ENCODE data around the gene RNF223. TPM values are rescaled to one million over a fixed set of nuclear protein-coding genes. Genes with fewer than 3 reads are reported as not detected.

Gene RNF223
- total RNA-seq (2014; rRNA removed; shearing (Covaris generic); ENCODE audit: low replicate concordance) = not detected in 2 replicates

DNA sequence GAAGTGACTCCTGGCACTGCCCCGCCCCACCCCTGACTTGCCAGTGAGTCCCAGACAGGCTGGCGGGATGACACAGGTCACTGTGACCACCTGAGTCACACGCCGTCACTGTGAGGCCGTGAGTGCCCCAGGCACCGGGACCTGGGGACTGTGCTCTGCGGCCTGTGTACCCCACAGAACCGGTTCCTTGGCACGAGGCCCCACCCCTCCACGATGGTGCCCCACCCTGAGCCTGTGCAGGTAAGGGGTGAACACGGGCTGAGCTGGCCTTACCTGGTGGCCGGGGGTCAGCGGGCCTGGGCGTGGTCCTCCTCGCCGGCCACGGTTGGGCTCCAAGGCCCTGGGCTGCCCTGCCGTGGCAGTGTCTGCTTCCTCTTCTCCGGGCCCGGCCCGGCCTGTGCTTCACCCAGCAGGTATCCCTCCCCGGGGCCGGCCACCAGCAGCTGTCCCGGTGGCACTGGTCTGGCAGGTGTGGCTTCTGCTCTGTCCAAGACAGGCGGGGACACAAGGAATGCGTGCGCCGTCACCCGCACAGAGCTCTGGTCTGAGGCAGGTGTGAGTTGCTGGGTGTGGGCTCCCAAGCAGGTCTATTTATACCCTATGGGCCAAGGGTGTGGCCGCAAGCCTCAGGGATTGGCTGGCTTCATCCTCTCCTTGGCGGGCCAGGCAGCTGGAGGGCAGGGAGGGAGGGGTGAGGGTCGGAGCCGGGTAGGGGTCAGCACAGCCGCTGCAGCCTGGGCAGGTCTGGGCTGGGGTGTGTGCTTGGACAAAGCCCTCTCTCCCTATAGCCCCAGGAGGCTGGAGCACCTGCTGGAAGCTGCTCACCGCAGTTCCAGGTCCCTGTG lies at the start of gene RNF223:
Gene RNF223 (minus strand): TSS at position 564 of the 845 bp plus-strand sequence. CDS start 1,740 bp downstream, outside the sequence.
- no peaks in the 10 kb centered on the region for H3K9me3 ChIP-seq
- H3K36me3 ChIP-seq = no peaks in the 10 kb centered on the region
- DNase-seq = no peak
- no peaks in the 10 kb centered on the region for H3K27me3 ChIP-seq
- H3K4me3 ChIP-seq = no peak within 1 kb of the TSS

DNA sequence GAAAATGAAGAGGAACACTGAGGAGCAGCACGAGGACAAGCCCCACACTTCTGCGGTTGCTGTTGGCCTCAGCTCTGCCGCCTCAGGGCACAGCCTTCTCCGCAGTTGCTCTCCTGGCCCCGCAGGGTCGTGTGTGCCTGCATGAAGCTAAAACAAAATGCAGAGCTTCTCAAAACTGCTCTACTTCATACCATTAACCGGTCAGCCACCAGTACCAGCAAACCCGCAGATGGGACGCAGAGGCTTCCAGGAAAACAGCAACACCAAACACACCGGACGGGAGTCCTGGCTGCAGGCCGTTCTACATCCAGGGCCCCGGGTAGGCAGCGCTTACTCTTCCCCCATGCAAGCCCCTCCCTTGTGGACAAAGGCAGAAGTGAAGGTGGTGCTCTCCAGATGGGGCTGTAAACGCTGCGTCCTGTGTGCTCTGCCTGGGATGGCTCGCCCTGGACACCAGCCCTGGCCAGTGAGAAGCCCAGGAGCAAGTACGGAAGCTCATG lies 48.9 kb upstream of the RNF223 start:
- H3K9me3 ChIP-seq = no peaks in the 10 kb centered on the region; the same call in 1 of the 2 replicates
- H3K4me3 ChIP-seq = no peak overlapping the region
- no peaks in the 10 kb centered on the region for H3K27me3 ChIP-seq
- DNase-seq = no peak
- no peaks in the 10 kb centered on the region for H3K36me3 ChIP-seq

DNA sequence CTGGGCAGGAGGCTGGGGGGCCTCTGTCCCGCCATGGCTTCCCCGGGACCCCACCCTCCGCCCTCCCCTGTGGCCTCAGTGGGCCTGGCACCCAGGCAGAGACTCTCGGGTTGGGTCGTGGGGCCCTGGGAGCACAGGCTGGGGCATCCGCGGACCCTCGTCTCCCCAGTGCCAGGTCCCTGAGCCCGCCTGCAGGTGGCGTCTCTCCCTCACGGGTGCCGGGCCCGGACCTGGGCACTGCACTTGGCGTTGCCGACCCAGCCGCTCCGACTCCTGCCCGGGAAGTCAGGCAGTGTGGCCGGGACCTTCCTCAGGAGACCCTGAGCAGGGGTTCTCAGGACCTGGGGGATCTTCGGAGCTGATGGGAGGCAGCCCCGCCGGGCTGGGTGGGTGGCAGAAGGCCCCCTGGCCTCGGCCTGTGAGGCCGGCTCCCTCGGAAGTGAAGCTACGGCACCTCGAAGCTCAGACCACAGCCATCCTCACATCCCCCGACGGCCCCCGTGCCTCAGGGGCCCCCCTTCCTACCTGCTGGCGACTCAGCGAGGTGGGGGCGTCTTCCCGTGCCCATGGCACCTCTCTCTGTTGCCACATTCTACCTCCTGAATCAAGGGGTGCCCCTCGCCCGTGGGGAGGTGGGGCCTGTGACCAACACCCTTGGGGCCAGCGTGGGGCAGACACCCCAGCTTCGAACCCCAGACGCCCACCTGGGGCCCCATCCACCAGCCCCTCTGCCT lies 48.1 kb upstream of the RNF223 start:
- Histone ChIP-seq H3K4me3 (no peak overlapping the region), H3K27me3 (peaks cover 4% of the 10 kb centered on the region; the same call in 1 of the 2 replicates), H3K36me3 (no peaks in the 10 kb centered on the region), H3K9me3 (no peaks in the 10 kb centered on the region; the same call in 1 of the 2 replicates)
- peak; percentile 68 for DNase-seq

DNA sequence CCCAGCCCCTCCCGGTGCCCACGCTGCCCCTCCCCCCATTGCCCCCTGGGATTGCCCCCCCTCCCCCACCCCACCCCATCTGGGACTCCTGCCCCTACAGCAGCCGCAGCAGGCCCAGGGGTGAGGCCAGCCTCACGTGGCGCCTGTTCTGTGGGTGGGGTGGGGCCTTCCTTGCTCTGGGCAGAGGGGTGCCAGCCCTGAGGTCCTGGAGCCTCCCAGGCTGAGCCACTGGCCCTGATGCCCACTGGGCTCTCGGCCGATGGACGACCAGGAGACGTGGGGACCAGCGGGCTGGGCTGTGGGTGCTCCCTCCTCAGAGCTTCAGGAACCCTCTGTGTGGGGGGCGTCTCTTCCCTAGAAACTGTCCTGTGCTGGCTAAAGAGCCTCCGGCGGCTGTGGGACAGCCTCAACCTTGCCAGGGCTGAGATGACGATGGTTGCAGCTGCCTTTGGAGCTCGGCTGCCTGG lies 47.5 kb upstream of the RNF223 start:
- Histone ChIP-seq H3K27me3 (peaks cover 5% of the 10 kb centered on the region; the same call in 1 of the 2 replicates), H3K4me3 (no peak overlapping the region), H3K36me3 (no peaks in the 10 kb centered on the region), H3K9me3 (no peaks in the 10 kb centered on the region; the same call in 1 of the 2 replicates)
- DNase-seq = no peak

DNA sequence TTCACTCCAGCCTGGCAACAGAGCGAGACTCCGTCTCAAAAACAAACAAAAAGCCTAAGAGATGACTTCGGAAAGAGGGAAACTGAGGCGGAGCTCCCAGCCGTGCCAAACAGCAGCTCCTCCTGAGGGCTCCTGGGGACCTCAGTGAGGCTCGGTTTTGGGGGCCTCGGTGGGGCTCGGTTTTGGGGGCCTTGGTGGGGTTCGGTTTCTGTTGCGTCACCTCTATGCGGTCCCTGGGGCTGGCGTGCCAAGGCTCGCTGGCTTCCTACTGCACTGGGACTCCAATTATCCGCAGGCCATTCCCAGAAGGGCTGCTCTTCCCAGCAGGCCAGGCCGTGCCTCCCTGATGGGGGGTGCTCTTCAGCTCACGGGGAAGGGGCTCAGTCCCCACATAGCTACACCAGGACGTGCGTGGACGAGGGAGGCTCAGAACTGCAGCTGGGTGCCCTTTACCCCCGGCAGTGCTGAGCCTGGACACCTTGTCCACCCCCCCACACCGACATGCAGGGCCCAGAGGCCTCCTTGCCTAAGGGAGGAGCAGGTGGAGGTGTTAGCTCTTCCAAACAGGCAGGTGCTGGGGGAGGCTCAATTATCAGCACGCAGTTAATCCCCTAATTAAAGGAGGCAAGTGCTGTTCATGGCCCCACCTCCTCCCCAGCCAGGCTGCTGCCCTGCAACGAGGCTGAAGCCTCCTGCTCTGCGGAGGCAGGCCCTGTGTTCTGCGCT lies 46.9 kb upstream of the RNF223 start:
- no peaks in the 10 kb centered on the region; the same call in 1 of the 2 replicates for H3K9me3 ChIP-seq
- no peak for DNase-seq
- no peak overlapping the region for H3K4me3 ChIP-seq
- H3K36me3 ChIP-seq = no peaks in the 10 kb centered on the region
- H3K27me3 ChIP-seq = peaks cover 5% of the 10 kb centered on the region; the same call in 1 of the 2 replicates

DNA sequence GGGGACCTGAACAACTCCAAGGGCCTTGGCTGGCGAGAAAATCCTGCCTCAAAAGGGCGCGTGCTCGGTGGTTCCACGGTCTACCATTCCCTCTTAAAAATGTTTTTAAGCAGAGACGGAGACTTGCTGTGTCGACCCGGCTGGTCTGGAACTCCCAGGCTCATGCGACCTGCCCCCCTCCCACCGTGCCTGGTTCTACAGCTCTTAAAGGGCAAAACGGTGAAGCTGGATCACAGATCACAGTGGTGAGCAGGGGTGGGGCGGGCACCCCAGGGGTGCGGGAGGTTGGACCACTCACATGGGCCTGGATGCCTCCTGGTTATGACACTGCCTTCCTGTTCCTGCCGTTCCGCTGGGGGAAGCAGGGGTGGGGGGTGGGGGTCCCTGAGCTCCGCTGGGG lies 46.0 kb upstream of the RNF223 start:
- no peak overlapping the region for H3K4me3 ChIP-seq
- H3K36me3 ChIP-seq = no peaks in the 10 kb centered on the region
- peaks cover 5% of the 10 kb centered on the region; the same call in 1 of the 2 replicates for H3K27me3 ChIP-seq
- no peak for DNase-seq
- no peaks in the 10 kb centered on the region; the same call in 1 of the 2 replicates for H3K9me3 ChIP-seq

DNA sequence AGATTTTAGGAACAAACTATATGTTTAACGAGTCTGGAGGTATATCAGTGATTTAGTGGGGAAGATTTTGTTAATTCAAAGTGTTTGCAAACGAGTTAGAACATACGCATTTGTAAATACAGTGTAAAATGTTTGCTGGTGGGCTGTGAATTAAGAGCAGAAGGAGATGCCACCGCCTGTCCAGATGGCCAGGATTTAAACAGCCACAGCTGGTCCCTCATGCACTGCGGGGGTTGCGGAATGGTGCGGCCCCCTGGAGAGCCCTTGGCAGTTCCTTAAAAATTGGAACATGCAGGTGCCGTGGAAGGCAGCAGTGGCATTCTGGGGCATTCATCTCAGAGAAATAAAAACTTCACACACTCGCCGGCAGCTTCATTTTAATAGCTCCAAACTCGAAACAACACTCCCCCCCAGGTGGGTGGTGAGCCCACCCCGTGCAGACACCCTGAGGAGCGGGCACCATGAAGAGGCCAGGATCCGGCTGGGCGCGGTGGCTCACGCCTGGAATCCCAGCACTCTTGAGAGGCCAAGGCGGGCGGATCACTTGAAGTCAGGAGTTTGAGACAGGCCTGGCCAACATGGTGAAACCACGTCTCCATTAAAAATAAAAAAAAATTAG lies 45.3 kb upstream of the RNF223 start:
- no peak for DNase-seq
- H3K4me3 ChIP-seq = no peak overlapping the region
- H3K36me3 ChIP-seq = no peaks in the 10 kb centered on the region
- no peaks in the 10 kb centered on the region; the same call in 1 of the 2 replicates for H3K9me3 ChIP-seq
- peaks cover 5% of the 10 kb centered on the region; the same call in 1 of the 2 replicates for H3K27me3 ChIP-seq

DNA sequence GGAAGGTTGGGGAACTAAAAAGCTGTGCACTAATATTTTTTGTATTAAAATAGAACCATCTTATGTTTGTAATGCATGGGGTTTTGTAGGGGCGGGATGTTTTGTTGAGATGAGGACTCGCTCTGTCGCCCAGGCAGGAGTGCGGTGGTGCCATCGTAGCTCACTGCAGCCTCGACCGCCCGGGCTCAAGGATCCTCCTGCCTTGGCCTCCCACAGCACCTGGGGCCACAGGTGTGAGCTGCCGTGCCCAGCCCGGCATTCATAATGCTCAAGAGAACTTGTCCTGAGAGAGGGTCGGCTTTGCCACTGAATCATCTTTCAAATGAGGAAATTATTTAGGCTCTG lies 44.7 kb upstream of the RNF223 start:
- no peaks in the 10 kb centered on the region for H3K9me3 ChIP-seq
- no peaks in the 10 kb centered on the region for H3K36me3 ChIP-seq
- H3K27me3 ChIP-seq = peaks cover 5% of the 10 kb centered on the region; the same call in 1 of the 2 replicates
- no peak overlapping the region for H3K4me3 ChIP-seq
- DNase-seq = no peak

DNA sequence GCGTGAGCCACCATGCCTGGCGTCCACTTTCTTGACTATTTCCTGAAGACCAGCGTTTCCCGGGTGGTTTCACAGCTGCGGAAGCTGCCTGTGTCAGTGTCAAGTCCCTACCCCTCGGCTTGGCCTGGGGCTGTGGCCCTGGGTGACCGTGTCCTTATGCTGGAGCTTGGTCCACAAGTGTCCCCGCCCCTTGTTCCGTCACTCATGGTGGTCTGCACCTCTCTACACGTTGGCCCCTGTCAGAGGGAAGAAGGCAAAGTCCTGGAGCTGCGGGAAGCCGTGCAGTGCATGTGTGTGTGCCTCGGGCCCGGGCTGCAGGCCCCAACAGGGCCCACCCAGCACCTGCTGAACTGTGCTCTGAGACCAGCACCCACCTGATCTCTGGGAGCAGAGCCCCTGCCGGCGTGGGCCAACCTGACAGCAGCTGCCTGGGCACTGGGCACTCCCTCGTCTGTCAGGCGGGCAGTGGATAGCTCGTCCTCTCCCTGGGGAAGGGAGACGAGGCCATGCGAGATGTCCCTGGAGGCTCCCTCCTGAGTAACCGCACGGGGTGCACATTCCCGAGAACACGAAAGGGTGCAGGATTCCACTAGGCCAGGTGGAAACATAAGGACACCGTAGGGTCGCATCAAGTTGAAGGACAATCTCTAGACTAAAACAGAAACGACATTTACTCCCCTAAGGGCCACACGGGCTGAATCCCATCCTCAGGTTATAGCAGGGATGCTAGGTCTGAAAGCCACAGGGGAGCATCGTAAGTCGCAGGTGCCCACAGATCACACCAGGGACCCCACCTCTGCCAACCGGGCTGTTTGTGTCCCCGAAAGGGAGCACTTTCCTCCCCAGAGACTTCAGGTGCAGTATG lies 44.1 kb upstream of the RNF223 start:
- Histone ChIP-seq H3K9me3 (0 out of 2 replicates have a peak, but pooled peaks cover 3% of the 10 kb centered on the region), H3K27me3 (peaks cover 5% of the 10 kb centered on the region; the same call in 1 of the 2 replicates), H3K36me3 (peaks cover 4% of the 10 kb centered on the region), H3K4me3 (no peak overlapping the region)
- no peak for DNase-seq

DNA sequence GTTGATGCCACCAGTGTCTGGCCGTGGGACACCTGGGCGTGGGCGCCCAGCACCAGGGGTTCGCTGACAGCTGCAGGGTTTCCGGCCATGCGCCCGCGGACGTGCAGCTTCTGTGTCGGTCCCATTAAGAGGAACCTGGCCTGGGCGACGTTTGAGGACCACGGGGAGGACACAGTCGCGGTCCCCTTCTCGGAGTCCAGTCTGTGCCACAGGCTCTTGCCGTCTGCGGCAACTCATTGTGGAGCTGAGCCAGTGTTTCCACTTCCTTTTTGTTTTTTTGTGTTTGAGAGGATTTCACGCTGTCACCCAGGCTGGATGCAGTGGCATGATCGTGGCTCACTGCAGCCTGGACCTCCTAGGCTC lies 43.3 kb upstream of the RNF223 start:
- no peak for DNase-seq
- H3K9me3 ChIP-seq = 0 out of 2 replicates have a peak, but pooled peaks cover 4% of the 10 kb centered on the region

DNA sequence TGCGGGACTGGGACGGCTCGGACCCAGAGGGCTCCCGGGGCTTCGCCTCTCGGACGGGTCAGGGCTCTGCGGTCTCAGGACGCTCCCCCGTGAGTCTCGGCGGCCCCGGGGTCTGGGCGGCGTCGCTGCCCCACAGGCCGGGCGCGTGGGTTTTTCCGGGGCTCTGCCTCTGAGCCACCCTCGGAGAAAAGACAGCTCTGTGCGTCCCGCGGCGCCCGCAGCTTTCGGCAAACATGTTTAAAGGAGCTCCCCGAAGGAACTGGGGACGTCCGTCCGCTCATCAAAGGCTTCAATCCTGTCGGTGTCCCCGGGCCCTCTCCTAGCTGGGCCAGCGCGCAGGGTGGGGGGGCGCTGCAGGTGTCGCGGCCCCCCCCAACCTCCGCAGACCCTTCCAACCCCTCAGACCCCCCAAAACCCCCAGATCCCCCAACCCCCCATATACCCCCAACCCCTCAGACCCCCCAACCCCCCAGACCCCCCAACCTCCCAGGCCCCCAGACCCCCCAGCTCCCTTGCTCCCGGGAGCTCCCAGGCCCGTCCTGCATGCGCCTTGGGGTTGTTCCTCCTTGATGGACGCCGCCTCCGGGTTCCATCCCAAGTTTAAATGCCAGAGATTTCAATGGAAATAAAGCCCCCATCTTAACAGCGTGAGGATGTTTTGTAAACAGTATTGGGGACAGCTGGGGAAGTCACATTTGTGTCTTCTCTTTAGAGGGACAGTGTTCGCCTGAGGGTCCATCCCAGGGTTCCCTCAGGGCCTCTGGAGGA lies 42.8 kb upstream of the RNF223 start:
- Histone ChIP-seq H3K4me3 (peak overlapping the region; percentile 72), H3K27me3 (peaks cover 5% of the 10 kb centered on the region; the same call in 1 of the 2 replicates), H3K36me3 (peaks cover 10% of the 10 kb centered on the region), H3K9me3 (0 out of 2 replicates have a peak, but pooled peaks cover 4% of the 10 kb centered on the region)
- peak; percentile 17 for DNase-seq

More for the DNA sequence above, 43.3 kb upstream of the RNF223 start:
- Histone ChIP-seq H3K4me3 (no peak overlapping the region), H3K27me3 (peaks cover 5% of the 10 kb centered on the region; the same call in 1 of the 2 replicates), H3K36me3 (peaks cover 10% of the 10 kb centered on the region)

DNA sequence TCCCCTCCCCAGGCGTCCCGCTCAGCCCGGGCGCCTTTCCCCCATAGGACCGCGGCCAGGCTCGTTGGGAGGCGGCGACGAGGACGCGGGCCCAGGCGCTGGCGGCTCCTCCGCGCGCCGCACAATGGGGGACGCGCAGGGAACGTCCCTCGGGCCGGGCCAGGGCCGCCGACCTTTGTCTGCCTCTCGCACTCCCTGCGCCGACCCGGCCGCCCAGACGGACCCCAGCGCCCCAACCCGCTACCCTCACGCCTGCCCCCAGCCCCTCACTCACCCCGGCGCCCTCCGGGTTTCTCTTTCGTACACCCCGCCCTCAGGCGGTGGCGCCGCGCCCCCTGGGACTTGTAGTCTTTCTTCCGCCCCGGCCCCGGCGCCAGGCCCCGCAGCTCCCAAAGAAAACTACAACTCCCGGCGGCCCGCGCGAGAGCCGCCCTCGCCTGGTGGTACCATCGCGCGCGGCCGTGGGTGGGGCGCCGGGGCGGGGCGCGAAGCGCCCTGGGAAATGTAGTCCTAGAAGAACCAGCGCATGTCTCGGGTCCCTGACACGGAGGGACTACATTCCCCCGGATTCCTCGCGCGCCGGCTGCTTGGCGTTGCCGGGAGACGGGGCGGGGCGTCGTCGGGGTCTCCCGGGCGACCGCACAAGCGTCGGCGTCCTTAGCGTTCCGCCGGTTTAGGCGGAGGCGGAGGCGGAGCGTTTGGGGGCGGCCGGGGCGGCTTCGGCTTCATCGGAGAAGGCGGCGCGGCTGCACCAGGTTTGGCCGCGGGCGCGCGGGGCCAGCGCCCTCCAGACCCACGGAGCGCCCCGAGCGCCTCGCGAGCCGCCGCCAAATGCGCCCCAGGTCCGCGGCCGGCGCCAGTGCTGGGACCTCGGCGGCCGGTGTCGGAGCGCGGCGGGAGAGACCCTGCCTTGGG lies 41.9 kb upstream of the RNF223 start, which contains the start of gene C1orf159:
Gene C1orf159 (minus strand): TSS at position 304 of the 915 bp plus-strand sequence. CDS start 24,546 bp downstream, outside the sequence.
- H3K36me3 ChIP-seq = peaks cover 10% of the 10 kb centered on the region
- H3K9me3 ChIP-seq = peaks cover 6% of the 10 kb centered on the region; the same call in 1 of the 2 replicates
- DNase-seq = peak; percentile 98
- H3K27me3 ChIP-seq = peaks cover 5% of the 10 kb centered on the region; the same call in 1 of the 2 replicates
- peak within 1 kb of the TSS; percentile 72 for H3K4me3 ChIP-seq

DNA sequence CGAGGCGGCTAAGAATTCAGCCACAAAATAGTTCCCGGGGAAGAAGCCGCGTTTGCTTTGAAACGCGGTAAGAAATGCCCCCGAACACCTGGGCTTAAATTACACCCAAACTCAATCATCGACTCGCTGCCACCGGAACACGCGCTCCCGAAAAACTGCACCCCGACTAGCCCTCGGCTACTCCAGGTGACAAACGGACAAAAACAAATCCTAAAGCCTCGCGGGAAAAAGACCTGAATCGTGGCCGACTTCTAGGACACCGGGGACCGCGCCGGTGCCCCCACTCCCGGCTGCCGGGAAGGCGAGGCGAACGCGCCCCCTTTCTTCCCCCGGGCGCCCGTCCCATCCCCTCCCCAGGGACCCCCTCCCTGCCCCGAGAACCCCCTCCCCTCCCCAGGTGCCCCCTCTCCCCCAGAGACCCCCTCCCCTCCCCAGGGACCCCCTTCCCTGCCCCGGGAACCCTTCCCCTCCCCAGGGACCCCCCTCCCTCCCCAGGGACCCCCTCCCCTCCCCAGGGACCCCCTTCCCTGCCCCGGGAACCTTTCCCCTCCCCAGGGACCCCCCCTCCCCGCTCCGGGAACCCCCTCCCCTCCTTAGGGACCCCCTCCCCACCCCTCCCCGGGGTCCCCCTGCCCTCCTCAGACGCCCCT lies 41.2 kb upstream of the RNF223 start:
- DNase-seq = no peak
- Histone ChIP-seq H3K4me3 (peak overlapping the region; percentile 72), H3K36me3 (peaks cover 10% of the 10 kb centered on the region), H3K27me3 (peaks cover 5% of the 10 kb centered on the region; the same call in 1 of the 2 replicates), H3K9me3 (peaks cover 6% of the 10 kb centered on the region; the same call in 1 of the 2 replicates)
